Measurements from ENCODE around the gene RAD51AP1.
A peak's percentile ranks its signal among the peaks of the same experiment; 100 is the strongest.

RAD51AP1 gene

GRCh38 chr12:4603421-4603820 is 64.7 kb downstream of the RAD51AP1 start:
- DNase-seq: no peak

DNA sequence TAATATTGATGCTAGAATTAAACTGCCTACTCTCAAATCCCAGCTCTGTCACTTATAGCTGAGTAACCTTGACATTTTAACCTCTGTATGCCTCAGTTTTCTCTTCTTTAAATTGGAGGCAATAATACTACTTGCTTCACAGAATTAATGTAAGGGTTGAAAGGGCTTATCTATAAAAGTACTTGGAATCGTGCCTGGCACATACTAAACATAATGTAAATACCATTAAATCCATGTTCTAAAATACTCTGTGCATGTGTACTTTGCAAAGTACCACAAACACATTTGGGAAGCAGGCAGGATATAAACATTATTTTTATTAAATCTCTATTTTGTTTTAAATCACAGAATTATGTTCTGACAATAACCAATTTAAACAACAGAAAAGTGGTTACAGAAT is 65.3 kb downstream of the RAD51AP1 start:
- DNase-seq: no peak

DNA sequence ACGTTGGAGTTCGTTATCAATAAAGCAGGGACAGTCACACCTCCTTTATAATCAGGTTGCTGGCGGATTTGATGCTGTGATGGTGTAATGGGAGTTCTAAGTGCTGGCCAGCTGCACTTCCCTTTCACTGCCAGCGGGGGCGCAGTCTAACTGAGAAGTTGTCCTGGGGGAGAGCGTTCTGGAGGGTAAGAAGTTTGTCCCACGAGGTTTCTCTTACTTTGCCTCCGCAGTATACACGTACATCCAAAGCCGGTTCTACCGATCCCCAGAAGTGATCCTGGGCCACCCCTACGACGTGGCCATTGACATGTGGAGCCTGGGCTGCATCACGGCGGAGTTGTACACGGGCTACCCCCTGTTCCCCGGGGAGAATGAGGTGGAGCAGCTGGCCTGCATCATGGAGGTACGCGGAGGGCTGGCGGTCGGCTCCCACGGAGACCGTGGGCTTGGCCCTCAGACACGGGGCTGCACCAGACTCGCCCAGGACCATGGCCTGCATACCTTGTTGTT is 66.0 kb downstream of the RAD51AP1 start:
- peak; percentile 91 for DNase-seq

DNA sequence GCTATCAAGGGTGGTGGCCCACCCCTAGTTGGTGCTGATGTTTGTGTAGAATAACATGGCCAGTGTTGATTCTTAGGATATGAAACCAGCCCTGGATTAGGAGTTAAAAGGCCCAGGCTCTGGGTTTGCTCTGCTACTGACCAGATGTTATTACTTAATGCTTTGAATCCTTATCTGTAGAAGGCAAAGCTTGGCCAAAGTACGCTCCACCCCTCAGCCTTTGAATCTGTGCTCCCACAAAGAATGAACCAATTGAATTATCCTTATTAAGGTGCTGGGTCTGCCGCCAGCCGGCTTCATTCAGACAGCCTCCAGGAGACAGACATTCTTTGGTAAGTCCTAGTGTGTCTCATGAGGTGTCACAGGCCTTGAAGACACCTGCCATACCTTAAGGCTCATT is 68.4 kb downstream of the RAD51AP1 start:
- DNase-seq: no peak

DNA sequence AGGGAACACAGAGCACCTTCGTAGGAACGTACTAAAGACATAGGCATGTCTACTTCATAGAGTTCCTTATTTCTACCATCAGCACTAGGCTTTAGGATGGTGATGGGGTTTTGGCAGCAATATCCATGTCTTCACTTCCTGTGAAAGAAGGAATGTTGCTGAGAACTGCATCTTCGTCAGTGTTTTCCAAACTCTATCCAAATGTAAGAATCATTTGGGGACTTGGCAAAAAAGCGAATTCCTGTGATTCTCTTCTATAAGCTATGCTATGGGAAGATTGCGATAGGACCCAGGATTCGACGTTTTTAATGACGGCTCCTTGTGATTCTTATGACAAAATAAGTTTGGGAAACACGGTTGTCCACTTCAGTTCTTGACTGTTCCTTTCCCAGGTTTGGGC is 70.4 kb downstream of the RAD51AP1 start:
- DNase-seq: no peak
